HepG2 (cell line): ENCODE data around the gene EGFL8. TPM values are rescaled to one million over a fixed set of nuclear protein-coding genes. Genes with fewer than 3 reads are reported as not detected.

Source experiments
- ATAC-seq: fragments of 200-7000 bp; cut with Tn5 transposase; 3 replicates; pipeline ENCODE4 v1.9.1; 2020; ENCODE audit warnings: mild to moderate bottlenecking, moderate library complexity
- BruUV-seq: library from RNA; stranded (reverse); fragments of 400-500 nt; replicated peaks from 2 replicates; lab custom pipeline; 2021; lab: Mats Ljungman, UMichigan
- CTCF ChIA-PET: fragments of 300-600 bp; formaldehyde crosslinking; extraction: SDS; loops from one replicate; lab custom pipeline; 2021; ENCODE audit warnings: low total read pairs, inconsistent platforms, low intra/inter-chr PET ratio; lab: Yijun Ruan, JAX
- POLR2A ChIA-PET: fragments of 350-600 bp; sonication (Branson Sonifier 250); formaldehyde crosslinking; loops from one replicate; lab custom pipeline; 2020; ENCODE audit warnings: antibody characterized with exemption, inconsistent platforms; lab: Yijun Ruan, JAX
- DNase-seq: peaks from one replicate; pipeline ENCODE4 v3.0.0-alpha.2; 2015; ENCODE audit warnings: low spot score
- FAIRE-seq: peaks from 3 replicates; lab custom pipeline; 2011; peaks lifted over from hg19 to GRCh38; lab: Jason Lieb, UNC
- H2AFZ ChIP-seq: one replicate; pipeline ENCODE4 v1.6.1; 2011; ENCODE audit warnings: low read length, inconsistent platforms
- H3K27ac ChIP-seq: fragments of 300-600 bp; 3 replicates; pipeline ENCODE4 v1.8.0; 2011; ENCODE audit warnings: mixed run types, mild to moderate bottlenecking, mixed read lengths, low read length, inconsistent platforms; ENCODE audit not compliant: insufficient read depth; ENCODE audit errors: extremely low read length
- H3K27me3 ChIP-seq, 2 experiments: fragments of 200-600 bp in 1 of 2; 2 replicates in 1 of 2; 3 replicates in 1 of 2; pipeline versions ENCODE4 v1.6.0 to v1.8.0; 2011; ENCODE audit warnings: low read length in 2 of 2, mild to moderate bottlenecking in 2 of 2, moderate library complexity in 2 of 2, inconsistent platforms in 1 of 2; ENCODE audit not compliant: insufficient read depth in 2 of 2, control insufficient read depth in 1 of 2
- H3K36me3 ChIP-seq, 2 experiments: fragments of 200-600 bp in 1 of 2; replicated peaks in 1 of 2; 2 replicates in 1 of 2; 3 replicates in 1 of 2; pipeline versions ENCODE4 v1.5.1 to v1.8.0; 2011; ENCODE audit warnings: low read length in 2 of 2, inconsistent platforms in 1 of 2; ENCODE audit not compliant: insufficient read depth in 2 of 2, control insufficient read depth in 1 of 2
- H3K4me1 ChIP-seq: 2 replicates; pipeline ENCODE4 v1.5.1; 2012; ENCODE audit warnings: low read length, inconsistent platforms; ENCODE audit not compliant: insufficient read depth
- H3K4me2 ChIP-seq: 2 replicates; pipeline ENCODE4 v1.6.0; 2011; ENCODE audit warnings: low read depth, low read length, inconsistent platforms
- H3K4me3 ChIP-seq, 3 experiments: fragments of 200-600 bp in 1 of 3; sonication (generic), shearing (Covaris generic) in 1 of 3; replicated peaks in 1 of 3; 2 replicates each; pipeline ENCODE4 v1.5.1; 2011 to 2016; ENCODE audit warnings: low read length in 3 of 3, inconsistent platforms in 2 of 3, low read depth in 2 of 3, mild to moderate bottlenecking in 2 of 3, control low read depth in 1 of 3, mixed read lengths in 1 of 3; ENCODE audit not compliant: insufficient read depth in 1 of 3
- H3K79me2 ChIP-seq: one replicate; pipeline ENCODE4 v1.6.1; 2011; ENCODE audit warnings: low read length, inconsistent platforms; ENCODE audit not compliant: insufficient read depth
- H3K9ac ChIP-seq: 2 replicates; pipeline ENCODE4 v1.6.0; 2011; ENCODE audit warnings: mild to moderate bottlenecking, low read depth, low read length, inconsistent platforms; ENCODE audit not compliant: insufficient read depth
- H3K9me3 ChIP-seq: 2 replicates; pipeline ENCODE4 v1.5.1; 2012; ENCODE audit warnings: mild to moderate bottlenecking, low read length
- H4K20me1 ChIP-seq: 2 replicates; pipeline ENCODE4 v1.6.0; 2011; ENCODE audit warnings: inconsistent platforms, mild to moderate bottlenecking, low read length, moderate library complexity; ENCODE audit not compliant: insufficient read depth
- CEBPG ChIP-seq: IDR thresholded peaks from 2 replicates; pipeline ENCODE4 v1.6.1; 2016
- FOSL1 ChIP-seq: sonication (generic); formaldehyde crosslinking; IDR thresholded peaks from 2 replicates; pipeline ENCODE4 v1.9.0; 2021; ENCODE audit warnings: missing genetic modification reagents, borderline replicate concordance
- HNF4G ChIP-seq, 2 experiments: sonication (generic) in 1 of 2; formaldehyde crosslinking in 1 of 2; IDR thresholded peaks; 2 replicates each; pipeline versions ENCODE4 v1.4.0 to v1.6.1; 2011 to 2020; ENCODE audit warnings: borderline replicate concordance in 2 of 2, low read depth in 2 of 2, mild to moderate bottlenecking in 2 of 2, low read length in 1 of 2, missing genetic modification reagents in 1 of 2, moderate library complexity in 1 of 2
- HOXA7 ChIP-seq: sonication (generic); formaldehyde crosslinking; IDR thresholded peaks from 2 replicates; pipeline ENCODE4 v1.8.1; 2022; ENCODE audit warnings: mild to moderate bottlenecking, missing genetic modification reagents, moderate library complexity
- LCORL ChIP-seq, 2 experiments: fragments of 450-650 bp in 1 of 2; sonication (generic) in 1 of 2; formaldehyde crosslinking in 1 of 2; IDR thresholded peaks; 2 replicates each; pipeline versions ENCODE4 v1.5.0 to v1.6.1; 2017 to 2020; ENCODE audit warnings: antibody characterized with exemption in 1 of 2, missing genetic modification reagents in 1 of 2
- MIXL1 ChIP-seq: IDR thresholded peaks from 2 replicates; pipeline ENCODE4 v1.6.1; 2016
- NR2C2 ChIP-seq: sonication (generic); formaldehyde crosslinking; IDR thresholded peaks from 2 replicates; pipeline ENCODE4 v1.4.0; 2020; ENCODE audit warnings: missing genetic modification reagents, mild to moderate bottlenecking, moderate library complexity, borderline replicate concordance
- NR2F6 ChIP-seq, 2 experiments: IDR thresholded peaks; 2 replicates each; pipeline ENCODE4 v1.6.1; 2016; ENCODE audit warnings: antibody characterized with exemption in 1 of 2, mild to moderate bottlenecking in 1 of 2
- SOX6 ChIP-seq, 2 experiments: fragments of 450-650 bp in 1 of 2; sonication (generic) in 1 of 2; formaldehyde crosslinking in 1 of 2; IDR thresholded peaks; 2 replicates each; pipeline versions ENCODE4 v1.4.0 to v1.6.1; 2017 to 2020; ENCODE audit warnings: antibody characterized with exemption in 1 of 2, mild to moderate bottlenecking in 1 of 2, missing genetic modification reagents in 1 of 2
- SRSF1 ChIP-seq: fragments of 200-400 bp; formaldehyde crosslinking; optimal IDR thresholded peaks from 2 replicates; pipeline ENCODE3; 2017; ENCODE audit warnings: mild to moderate bottlenecking, low read depth, low read length, moderate library complexity
- TBX2 ChIP-seq: sonication (generic); formaldehyde crosslinking; IDR thresholded peaks from 2 replicates; pipeline ENCODE4 v1.5.0; 2020; ENCODE audit warnings: missing genetic modification reagents, mild to moderate bottlenecking, borderline replicate concordance
- TEAD3 ChIP-seq: optimal IDR thresholded peaks from 2 replicates; pipeline ENCODE3; 2016; ENCODE audit warnings: borderline replicate concordance
- ZNF138 ChIP-seq: sonication (generic); formaldehyde crosslinking; IDR thresholded peaks from 2 replicates; pipeline ENCODE4 v1.5.0; 2020; ENCODE audit warnings: mild to moderate bottlenecking, low read depth, missing genetic modification reagents
- ZSCAN25 ChIP-seq: sonication (generic); formaldehyde crosslinking; IDR thresholded peaks from 2 replicates; pipeline ENCODE4 v1.8.0; 2022; ENCODE audit warnings: mild to moderate bottlenecking, missing genetic modification reagents
- WGBS: methylation state at CpG from one replicate; pipeline ENCODE4 v1.1.6; 2017; ENCODE audit warnings: low lambda C conversion rate; 5-methylcytosine and 5-hydroxymethylcytosine counted together
- in situ Hi-C: cut with HindIII; loops from 2 replicates; pipeline ENCODE4 v1.10.0; 2017; ENCODE audit warnings: low pct_unique_long_range_greater_than_20kb; ENCODE audit not compliant: extremely low pct_ligation_motif_present
- intact Hi-C: fragments of 100-400 bp; cut with micrococcal nuclease; formaldehyde crosslinking; loops from one replicate; pipeline ENCODE4 v1.10.0; 2022; ENCODE audit not compliant: unreplicated experiment
- polyA plus RNA-seq, 8 experiments: library from polyadenylated mRNA; depleted of rRNA in 3 of 8; stranded (reverse) in 7 of 8; unstranded in 1 of 8; fragments of >200 nt; fragmentation: Illumina TruSeq in 4 of 8; extraction: Trizol in 4 of 8; gene quantifications; 2 replicates each; pipeline versions ENCODE4 v1.2.1 to v1.2.3, GENCODE V29; 2011 to 2016; ENCODE audit warnings: low read depth in 4 of 8, missing spikeins in 1 of 8, mixed read lengths in 1 of 8; ENCODE audit not compliant: insufficient read depth in 1 of 8
- total RNA-seq, 5 experiments: library from RNA; depleted of rRNA; stranded (reverse); fragments of >200 nt; fragmentation: Illumina TruSeq; extraction: Trizol; gene quantifications; 2 replicates each; pipeline ENCODE4 v1.2.3, GENCODE V29; 2016; ENCODE audit warnings: low read depth in 1 of 5
- TF ChIP-seq, protein P1 (sequence below), 2 experiments: fragments of 450-650 bp in 1 of 2; sonication (generic) in 1 of 2; formaldehyde crosslinking; IDR thresholded peaks; 2 replicates each; pipeline versions ENCODE4 v1.5.0 to v1.8.0; 2020 to 2022; ENCODE audit warnings: mild to moderate bottlenecking in 1 of 2, missing genetic modification reagents in 1 of 2
- TF ChIP-seq, protein P2 (sequence below), 2 experiments: sonication (generic) in 1 of 2; formaldehyde crosslinking in 1 of 2; IDR thresholded peaks; 2 replicates each; pipeline versions ENCODE4 v1.5.1 to v1.6.1; 2011 to 2020; ENCODE audit warnings: borderline replicate concordance in 1 of 2, low read depth in 1 of 2, low read length in 1 of 2, mild to moderate bottlenecking in 1 of 2, missing genetic modification reagents in 1 of 2, moderate library complexity in 1 of 2
- TF ChIP-seq, protein P3 (sequence below): sonication (generic); formaldehyde crosslinking; IDR thresholded peaks from 2 replicates; pipeline ENCODE4 v1.4.0; 2020; ENCODE audit warnings: mild to moderate bottlenecking, missing genetic modification reagents

Gene EGFL8
- total and polyA plus RNA-seq, 2 of the 13 experiments (the other 11 are each of a cell fraction or from before 2014, with no cell fraction given) = 10.0 to 11.5 TPM

DNA sequence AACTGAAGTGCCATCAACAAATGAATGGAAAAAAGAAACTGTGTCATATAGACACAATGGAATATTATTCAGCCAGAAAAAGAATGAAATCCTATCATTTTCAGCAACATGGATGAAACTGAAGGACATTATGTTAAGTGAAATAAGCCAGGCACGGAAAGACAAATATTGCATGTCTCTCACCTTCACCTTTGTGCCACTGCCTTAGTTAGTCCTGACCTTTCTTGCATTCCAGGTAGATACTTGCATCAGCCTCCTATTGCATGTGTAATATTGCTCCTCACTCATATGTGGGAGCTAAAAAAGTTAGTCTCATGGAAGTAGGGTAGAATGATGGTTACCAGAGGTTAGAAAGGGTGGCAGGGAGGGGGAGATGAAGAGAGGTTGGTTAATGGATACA lies 44.6 kb downstream of the EGFL8 start (continued):
- peak; percentile 21 for TF ChIP-seq TEAD3 (CRISPR knock-in tag)
- TF ChIP-seq, protein P1, sequence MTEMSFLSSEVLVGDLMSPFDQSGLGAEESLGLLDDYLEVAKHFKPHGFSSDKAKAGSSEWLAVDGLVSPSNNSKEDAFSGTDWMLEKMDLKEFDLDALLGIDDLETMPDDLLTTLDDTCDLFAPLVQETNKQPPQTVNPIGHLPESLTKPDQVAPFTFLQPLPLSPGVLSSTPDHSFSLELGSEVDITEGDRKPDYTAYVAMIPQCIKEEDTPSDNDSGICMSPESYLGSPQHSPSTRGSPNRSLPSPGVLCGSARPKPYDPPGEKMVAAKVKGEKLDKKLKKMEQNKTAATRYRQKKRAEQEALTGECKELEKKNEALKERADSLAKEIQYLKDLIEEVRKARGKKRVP (CRISPR knock-in tag; IDR thresholded peaks at IDR 0.05) = peak in 1 of 2 experiments; percentile 95; a peak in 2 of 4 replicates

DNA sequence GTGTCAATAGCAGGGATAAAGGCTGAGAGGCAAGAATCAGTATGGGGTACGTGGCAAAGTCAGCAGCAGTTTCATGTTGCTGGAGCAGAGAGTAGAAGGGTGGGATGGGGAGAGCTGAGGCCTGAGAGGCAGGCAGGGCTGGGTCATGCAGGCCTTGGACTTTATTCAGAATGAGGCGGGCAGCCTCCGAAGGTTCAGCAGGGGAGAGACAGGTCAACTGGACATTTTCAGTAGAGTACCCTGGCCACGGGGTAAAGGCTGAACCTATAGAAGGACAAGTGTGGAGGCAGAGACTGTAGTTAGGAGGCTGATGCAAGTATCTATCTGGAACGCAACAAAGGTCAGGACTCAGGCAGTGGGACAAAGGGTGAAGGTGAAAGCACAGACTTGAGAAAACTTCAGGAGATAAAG lies 45.8 kb downstream of the EGFL8 start:
- H3K4me2 ChIP-seq = peak overlapping the region; percentile 45
- H2AFZ ChIP-seq = no peak overlapping the region
- H3K9me3 ChIP-seq = no peaks in the 10 kb centered on the region
- H3K36me3 ChIP-seq = no peaks in the 10 kb centered on the region
- DNase-seq (no peak), FAIRE-seq (peak; percentile 12), ATAC-seq (peak; percentile 88)
- H3K27ac ChIP-seq = peak overlapping the region; percentile 24
- in situ Hi-C loops = no loop called here
- H3K27me3 ChIP-seq = peaks cover 1 to 12% of the 10 kb centered on the region in 2 experiments; a peak in 4 of 5 replicates
- H3K79me2 ChIP-seq = no peaks in the 10 kb centered on the region
- no peak overlapping the region for H3K9ac ChIP-seq
- H3K4me3 ChIP-seq = no peak overlapping the region
- no TSS peak for BruUV-seq
- ChIA-PET POLR2A (no interaction called here), CTCF (no interaction called here)
- WGBS = 2% methylated on average over 5 of the region's 5 CpGs
- peaks cover 24% of the 10 kb centered on the region for H3K4me1 ChIP-seq
- intact Hi-C loops = no loop called here
- no peaks in the 10 kb centered on the region for H4K20me1 ChIP-seq
- TF ChIP-seq NR2F6 (IDR thresholded peaks at IDR 0.05) = 0 out of 2 replicates have a peak, but pooled peaks have one; percentile 31
- TF ChIP-seq NR2F6 (CRISPR knock-in tag; IDR thresholded peaks at IDR 0.05) = 0 out of 2 replicates have a peak, but pooled peaks have one; percentile 31
- TF ChIP-seq SOX6 (IDR thresholded peaks at IDR 0.05) = no peak
- TF ChIP-seq SOX6 (CRISPR knock-in tag; IDR thresholded peaks at IDR 0.05) = peak; percentile 41
- no peak for TF ChIP-seq HOXA7 (CRISPR knock-in tag)
- TF ChIP-seq MIXL1 (CRISPR knock-in tag) = no peak
- TF ChIP-seq, protein P2, sequence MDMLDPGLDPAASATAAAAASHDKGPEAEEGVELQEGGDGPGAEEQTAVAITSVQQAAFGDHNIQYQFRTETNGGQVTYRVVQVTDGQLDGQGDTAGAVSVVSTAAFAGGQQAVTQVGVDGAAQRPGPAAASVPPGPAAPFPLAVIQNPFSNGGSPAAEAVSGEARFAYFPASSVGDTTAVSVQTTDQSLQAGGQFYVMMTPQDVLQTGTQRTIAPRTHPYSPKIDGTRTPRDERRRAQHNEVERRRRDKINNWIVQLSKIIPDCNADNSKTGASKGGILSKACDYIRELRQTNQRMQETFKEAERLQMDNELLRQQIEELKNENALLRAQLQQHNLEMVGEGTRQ (IDR thresholded peaks at IDR 0.05; ENCODE audit: low read depth, low read length) = no peak
- TF ChIP-seq, protein P2 (CRISPR knock-in tag; IDR thresholded peaks at IDR 0.05; ENCODE audit: borderline replicate concordance) = no peak
- no peak for TF ChIP-seq LCORL (IDR thresholded peaks at IDR 0.05)
- peak; percentile 21; the same call in 1 of the 2 replicates for TF ChIP-seq LCORL (CRISPR knock-in tag; IDR thresholded peaks at IDR 0.05)
- TF ChIP-seq, protein P3, sequence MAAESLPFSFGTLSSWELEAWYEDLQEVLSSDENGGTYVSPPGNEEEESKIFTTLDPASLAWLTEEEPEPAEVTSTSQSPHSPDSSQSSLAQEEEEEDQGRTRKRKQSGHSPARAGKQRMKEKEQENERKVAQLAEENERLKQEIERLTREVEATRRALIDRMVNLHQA = no peak
- no peak for TF ChIP-seq TBX2 (CRISPR knock-in tag)
- peak; percentile 27; the same call in 1 of the 2 replicates for TF ChIP-seq NR2C2
- TF ChIP-seq ZNF138 (CRISPR knock-in tag) = no peak
- no peak for TF ChIP-seq CEBPG (CRISPR knock-in tag)
- no peak for TF ChIP-seq FOSL1 (CRISPR knock-in tag)
- peak; percentile 97 for TF ChIP-seq ZSCAN25 (CRISPR knock-in tag)
- TF ChIP-seq, protein P1 (CRISPR knock-in tag; IDR thresholded peaks at IDR 0.05) = peak in 1 of 2 experiments; percentile 41; a peak in 1 of 4 replicates
- TF ChIP-seq SRSF1 = no peak
- peak; percentile 57; the same call in 1 of the 2 replicates for TF ChIP-seq HNF4G (IDR thresholded peaks at IDR 0.05; ENCODE audit: borderline replicate concordance, low read depth, low read length)
- TF ChIP-seq HNF4G (CRISPR knock-in tag; IDR thresholded peaks at IDR 0.05; ENCODE audit: borderline replicate concordance, low read depth) = no peak
